IMR-90 (cell line): ENCODE results near the gene IFT20. TPM values are rescaled to one million over a fixed set of nuclear protein-coding genes. Genes with fewer than 3 reads are reported as not detected.

Experiments
- ATAC-seq: fragments of 200-7000 bp; cut with Tn5 transposase; 2 replicates; pipeline ENCODE4 v1.9.1; 2020; ENCODE audit warnings: low read depth, mild to moderate bottlenecking, moderate library complexity
- BruUV-seq: library from RNA; stranded (reverse); fragments of 400-500 nt; replicated peaks from 2 replicates; lab custom pipeline; 2021; lab: Mats Ljungman, UMichigan
- CTCF ChIA-PET: fragments of 300-600 bp; formaldehyde crosslinking; extraction: SDS; loops from one replicate; lab custom pipeline; 2021; ENCODE audit warnings: antibody characterized with exemption; lab: Yijun Ruan, JAX
- POLR2A ChIA-PET: fragments of 300-600 bp; sonication (Branson Sonifier 250); formaldehyde crosslinking; loops from one replicate; lab custom pipeline; 2022; ENCODE audit warnings: antibody characterized with exemption; ENCODE audit not compliant: unreplicated experiment; lab: Charles Lee
- DNase-seq: peaks from one replicate; pipeline ENCODE4 v3.0.0; 2013
- H2AFZ ChIP-seq: replicated peaks from 2 replicates; pipeline ENCODE3; 2013; ENCODE audit warnings: low read length, mild to moderate bottlenecking; ENCODE audit not compliant: poor library complexity
- H2AK5ac ChIP-seq: 2 replicates; pipeline ENCODE4 v1.6.1; 2013; ENCODE audit warnings: low read depth, low read length, inconsistent platforms
- H2AK9ac ChIP-seq: replicated peaks from 2 replicates; pipeline ENCODE3; 2013; ENCODE audit warnings: mild to moderate bottlenecking, low read depth, low read length, moderate library complexity; ENCODE audit not compliant: poor library complexity
- H2BK120ac ChIP-seq: 2 replicates; pipeline ENCODE4 v1.6.1; 2013; ENCODE audit warnings: low read depth, low read length, inconsistent platforms
- H2BK15ac ChIP-seq: 3 replicates; pipeline ENCODE4 v1.6.1; 2013; ENCODE audit warnings: low read depth, low read length, inconsistent platforms
- H2BK20ac ChIP-seq: 2 replicates; pipeline ENCODE4 v1.6.1; 2013; ENCODE audit warnings: low read depth, mild to moderate bottlenecking, inconsistent platforms, low read length, moderate library complexity
- H2BK5ac ChIP-seq: 2 replicates; pipeline ENCODE4 v1.6.1; 2013; ENCODE audit warnings: mild to moderate bottlenecking, low read depth, low read length, inconsistent platforms; ENCODE audit not compliant: poor library complexity, severe bottlenecking
- H3K14ac ChIP-seq: replicated peaks from 2 replicates; pipeline ENCODE4 v1.6.1; 2013; ENCODE audit warnings: low read depth, low read length, inconsistent platforms
- H3K18ac ChIP-seq: 2 replicates; pipeline ENCODE4 v1.6.1; 2013; ENCODE audit warnings: low read depth, low read length, control low read depth
- H3K23ac ChIP-seq: 2 replicates; pipeline ENCODE4 v1.6.1; 2013; ENCODE audit warnings: low read depth, low read length, inconsistent platforms
- H3K27ac ChIP-seq: 2 replicates; pipeline ENCODE4 v1.5.1; 2013; ENCODE audit warnings: mild to moderate bottlenecking, control low read depth, low read length; ENCODE audit not compliant: insufficient read depth
- H3K27me3 ChIP-seq: 2 replicates; pipeline ENCODE4 v1.6.1; 2013; ENCODE audit warnings: low read length; ENCODE audit not compliant: control insufficient read depth, insufficient read depth
- H3K36me3 ChIP-seq: 2 replicates; pipeline ENCODE4 v1.6.1; 2013; ENCODE audit warnings: low read length, mixed read lengths; ENCODE audit not compliant: control insufficient read depth, insufficient read depth
- H3K4ac ChIP-seq: 2 replicates; pipeline ENCODE4 v1.6.1; 2013; ENCODE audit warnings: low read depth, low read length, inconsistent platforms
- H3K4me1 ChIP-seq: 2 replicates; pipeline ENCODE4 v1.6.1; 2013; ENCODE audit warnings: low read length, mixed read lengths; ENCODE audit not compliant: control insufficient read depth, insufficient read depth
- H3K4me2 ChIP-seq: 2 replicates; pipeline ENCODE4 v1.6.1; 2013; ENCODE audit warnings: low read depth, mild to moderate bottlenecking, control low read depth, low read length, moderate library complexity
- H3K4me3 ChIP-seq: 2 replicates; pipeline ENCODE4 v1.5.1; 2013; ENCODE audit warnings: low read depth, mild to moderate bottlenecking, control low read depth, low read length, moderate library complexity; ENCODE audit not compliant: insufficient read depth
- H3K56ac ChIP-seq: 2 replicates; pipeline ENCODE4 v1.6.1; 2013; ENCODE audit warnings: low read length, inconsistent platforms; ENCODE audit not compliant: insufficient read depth; ENCODE audit errors: extremely low read depth
- H3K79me1 ChIP-seq, 2 experiments: 2 replicates each; pipeline ENCODE4 v1.6.1; 2013; ENCODE audit warnings: low read length in 2 of 2, inconsistent platforms in 1 of 2, low read depth in 1 of 2
- H3K9ac ChIP-seq: 2 replicates; pipeline ENCODE4 v1.6.1; 2013; ENCODE audit warnings: low read depth, low read length, control low read depth
- H3K9me1 ChIP-seq: 2 replicates; pipeline ENCODE4 v1.6.1; 2013; ENCODE audit warnings: low read length, inconsistent platforms; ENCODE audit not compliant: insufficient read depth
- H3K9me3 ChIP-seq: 2 replicates; pipeline ENCODE4 v1.6.1; 2013; ENCODE audit warnings: low read length; ENCODE audit not compliant: control insufficient read depth, insufficient read depth
- H4K20me1 ChIP-seq: 2 replicates; pipeline ENCODE4 v1.6.1; 2013; ENCODE audit warnings: low read length, inconsistent platforms; ENCODE audit not compliant: insufficient read depth
- H4K5ac ChIP-seq: 2 replicates; pipeline ENCODE4 v1.6.1; 2013; ENCODE audit warnings: mild to moderate bottlenecking, low read depth, low read length, control low read depth
- H4K8ac ChIP-seq, 2 experiments: 2 replicates each; pipeline ENCODE4 v1.6.1; 2013; ENCODE audit warnings: low read depth in 2 of 2, low read length in 2 of 2, control low read depth in 1 of 2, inconsistent platforms in 1 of 2
- H4K91ac ChIP-seq: 2 replicates; pipeline ENCODE4 v1.6.1; 2013; ENCODE audit warnings: low read depth, low read length, inconsistent platforms; ENCODE audit not compliant: insufficient read depth
- BHLHE40 ChIP-seq: fragments of 150-350 bp; IDR thresholded peaks from 2 replicates; pipeline ENCODE4 v1.6.1; 2016; ENCODE audit warnings: mild to moderate bottlenecking, low read depth, low read length
- CEBPB ChIP-seq: IDR thresholded peaks from 2 replicates; pipeline ENCODE4 v1.6.1; 2012; ENCODE audit warnings: low read depth, low read length, improper control_type of control experiment
- CHD1 ChIP-seq: IDR thresholded peaks from 2 replicates; pipeline ENCODE4 v1.6.1; 2012; ENCODE audit warnings: low read depth, low read length, improper control_type of control experiment
- FOS ChIP-seq: fragments of 150-350 bp; IDR thresholded peaks from 2 replicates; pipeline ENCODE4 v1.6.1; 2016; ENCODE audit warnings: low read depth, low read length
- MAFK ChIP-seq: IDR thresholded peaks from 2 replicates; pipeline ENCODE4 v1.6.1; 2012; ENCODE audit warnings: low read depth, low read length, improper control_type of control experiment
- MAZ ChIP-seq: IDR thresholded peaks from 2 replicates; pipeline ENCODE4 v1.6.1; 2012; ENCODE audit warnings: low read depth, mild to moderate bottlenecking, low read length, improper control_type of control experiment, moderate library complexity, borderline replicate concordance
- MXI1 ChIP-seq: IDR thresholded peaks from 2 replicates; pipeline ENCODE4 v1.6.1; 2012; ENCODE audit warnings: low read depth, mild to moderate bottlenecking, low read length, moderate library complexity, borderline replicate concordance
- NFE2L2 ChIP-seq: fragments of 150-350 bp; IDR thresholded peaks from 2 replicates; pipeline ENCODE4 v1.6.1; 2016; ENCODE audit warnings: low read depth, mild to moderate bottlenecking, low read length
- POLR2A ChIP-seq: IDR thresholded peaks from 2 replicates; pipeline ENCODE4 v1.6.1; 2012; ENCODE audit warnings: mild to moderate bottlenecking, low read depth, low read length
- RAD21 ChIP-seq: IDR thresholded peaks from 2 replicates; pipeline ENCODE4 v1.6.1; 2012; ENCODE audit warnings: low read length, improper control_type of control experiment
- RCOR1 ChIP-seq: IDR thresholded peaks from 2 replicates; pipeline ENCODE4 v1.6.1; 2012; ENCODE audit warnings: mild to moderate bottlenecking, low read length, improper control_type of control experiment; ENCODE audit not compliant: insufficient replicate concordance
- RFX5 ChIP-seq: IDR thresholded peaks from 2 replicates; pipeline ENCODE4 v1.8.0; 2012; ENCODE audit warnings: low read depth, mild to moderate bottlenecking, low read length, moderate library complexity
- SMC3 ChIP-seq: fragments of 150-350 bp; IDR thresholded peaks from 2 replicates; pipeline ENCODE4 v1.6.1; 2016; ENCODE audit warnings: low read depth, mild to moderate bottlenecking, antibody characterized with exemption, low read length, moderate library complexity
- WGBS, 2 experiments: methylation state at CpG; one replicate each; pipeline versions ENCODE4 v1.1.5 to v1.1.7; 2013; ENCODE audit warnings: missing lambda C conversion rate in 2 of 2; ENCODE audit not compliant: insufficient read length in 1 of 2; ENCODE audit errors: extremely low coverage in 2 of 2; 5-methylcytosine and 5-hydroxymethylcytosine counted together
- dilution Hi-C: fragments of 300-500 bp; cut with HindIII; formaldehyde crosslinking; loops from one replicate; pipeline ENCODE4 v1.14.3; 2018; ENCODE audit warnings: low sequenced_read_pairs; ENCODE audit not compliant: unreplicated experiment
- in situ Hi-C: fragments of 300-500 bp; cut with MboI; formaldehyde crosslinking; loops from 3 replicates; pipeline ENCODE4 v1.14.3; 2019; ENCODE audit warnings: low sequenced_read_pairs, inconsistent platforms, mixed read lengths
- intact Hi-C: fragments of 100-400 bp; cut with micrococcal nuclease; formaldehyde crosslinking; loops from 2 replicates; pipeline ENCODE4 v1.10.0; 2022
- polyA plus RNA-seq, 3 experiments: library from polyadenylated mRNA; depleted of rRNA; stranded (reverse); fragments of >200 nt; gene quantifications; 2 replicates each; pipeline ENCODE4 v1.2.3, GENCODE V29; 2012; ENCODE audit warnings: low replicate concordance in 1 of 3
- total RNA-seq: library from RNA; depleted of rRNA; stranded (reverse); fragments of >200 nt; gene quantifications from 2 replicates; pipeline ENCODE4 v1.2.3, GENCODE V29; 2012
- TF ChIP-seq, protein P1 (sequence below): conservative IDR thresholded peaks from 2 replicates; pipeline ENCODE4 v1.5.1; 2012; ENCODE audit warnings: mild to moderate bottlenecking, low read depth, low read length, improper control_type of control experiment
- TF ChIP-seq, protein P2 (sequence below): fragments of 150-350 bp; IDR thresholded peaks from 2 replicates; pipeline ENCODE4 v1.6.1; 2016; ENCODE audit warnings: low read depth, mild to moderate bottlenecking, low read length, moderate library complexity, borderline replicate concordance
- TF ChIP-seq, protein P3 (sequence below): fragments of 150-350 bp; IDR thresholded peaks from 2 replicates; pipeline ENCODE4 v1.6.1; 2017; ENCODE audit warnings: mild to moderate bottlenecking, antibody characterized with exemption, low read length, low read depth

Gene IFT20
- total and polyA plus RNA-seq, 2 of the 4 experiments (the other 2 are of a cell fraction): 25.5 to 46.3 TPM

GRCh38 chr17:28363186-28363585 lies 27.9 kb upstream of the IFT20 start:
- Histone ChIP-seq H3K9me3 (no peaks in the 10 kb centered on the region), H3K4me3 (no peak overlapping the region), H2BK20ac (no peak overlapping the region), H2BK15ac (no peak overlapping the region), H3K79me1 (peaks cover 5 to 9% of the 10 kb centered on the region in 2 experiments), H2AK9ac (no peak overlapping the region), H3K4me2 (no peak overlapping the region), H3K56ac (no peak overlapping the region), H4K91ac (no peak overlapping the region), H3K27me3 (no peaks in the 10 kb centered on the region), H3K23ac (no peak overlapping the region), H4K5ac (no peak overlapping the region), H2BK120ac (no peak overlapping the region), H3K4ac (no peak overlapping the region), H3K18ac (no peak overlapping the region), H3K36me3 (peaks cover 26% of the 10 kb centered on the region), H2AFZ (no peak overlapping the region), H3K27ac (no peak overlapping the region), H3K9ac (no peak overlapping the region), H2BK5ac (no peak overlapping the region), H4K8ac (no peak overlapping the region), H3K9me1 (no peaks in the 10 kb centered on the region; the same call in 1 of the 2 replicates), H2AK5ac (no peak overlapping the region), H3K14ac (no peak overlapping the region), H4K20me1 (no peaks in the 10 kb centered on the region; the same call in 1 of the 2 replicates), H3K4me1 (peaks cover 2% of the 10 kb centered on the region)
- DNase-seq (no peak), ATAC-seq (no peak)
- TF ChIP-seq BHLHE40: no peak
- no peak for TF ChIP-seq CHD1
- no peak for TF ChIP-seq POLR2A
- no peak for TF ChIP-seq NFE2L2
- TF ChIP-seq MAFK: no peak
- TF ChIP-seq, protein P1, sequence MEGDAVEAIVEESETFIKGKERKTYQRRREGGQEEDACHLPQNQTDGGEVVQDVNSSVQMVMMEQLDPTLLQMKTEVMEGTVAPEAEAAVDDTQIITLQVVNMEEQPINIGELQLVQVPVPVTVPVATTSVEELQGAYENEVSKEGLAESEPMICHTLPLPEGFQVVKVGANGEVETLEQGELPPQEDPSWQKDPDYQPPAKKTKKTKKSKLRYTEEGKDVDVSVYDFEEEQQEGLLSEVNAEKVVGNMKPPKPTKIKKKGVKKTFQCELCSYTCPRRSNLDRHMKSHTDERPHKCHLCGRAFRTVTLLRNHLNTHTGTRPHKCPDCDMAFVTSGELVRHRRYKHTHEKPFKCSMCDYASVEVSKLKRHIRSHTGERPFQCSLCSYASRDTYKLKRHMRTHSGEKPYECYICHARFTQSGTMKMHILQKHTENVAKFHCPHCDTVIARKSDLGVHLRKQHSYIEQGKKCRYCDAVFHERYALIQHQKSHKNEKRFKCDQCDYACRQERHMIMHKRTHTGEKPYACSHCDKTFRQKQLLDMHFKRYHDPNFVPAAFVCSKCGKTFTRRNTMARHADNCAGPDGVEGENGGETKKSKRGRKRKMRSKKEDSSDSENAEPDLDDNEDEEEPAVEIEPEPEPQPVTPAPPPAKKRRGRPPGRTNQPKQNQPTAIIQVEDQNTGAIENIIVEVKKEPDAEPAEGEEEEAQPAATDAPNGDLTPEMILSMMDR: no peak
- no peak for TF ChIP-seq SMC3
- no peak for TF ChIP-seq RFX5
- TF ChIP-seq CEBPB: no peak
- TF ChIP-seq, protein P2, sequence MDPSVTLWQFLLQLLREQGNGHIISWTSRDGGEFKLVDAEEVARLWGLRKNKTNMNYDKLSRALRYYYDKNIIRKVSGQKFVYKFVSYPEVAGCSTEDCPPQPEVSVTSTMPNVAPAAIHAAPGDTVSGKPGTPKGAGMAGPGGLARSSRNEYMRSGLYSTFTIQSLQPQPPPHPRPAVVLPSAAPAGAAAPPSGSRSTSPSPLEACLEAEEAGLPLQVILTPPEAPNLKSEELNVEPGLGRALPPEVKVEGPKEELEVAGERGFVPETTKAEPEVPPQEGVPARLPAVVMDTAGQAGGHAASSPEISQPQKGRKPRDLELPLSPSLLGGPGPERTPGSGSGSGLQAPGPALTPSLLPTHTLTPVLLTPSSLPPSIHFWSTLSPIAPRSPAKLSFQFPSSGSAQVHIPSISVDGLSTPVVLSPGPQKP: no peak
- TF ChIP-seq RAD21: no peak
- TF ChIP-seq FOS: no peak
- no peak for TF ChIP-seq RCOR1
- no peak for TF ChIP-seq MAZ
- TF ChIP-seq MXI1: no peak
- TF ChIP-seq, protein P3, sequence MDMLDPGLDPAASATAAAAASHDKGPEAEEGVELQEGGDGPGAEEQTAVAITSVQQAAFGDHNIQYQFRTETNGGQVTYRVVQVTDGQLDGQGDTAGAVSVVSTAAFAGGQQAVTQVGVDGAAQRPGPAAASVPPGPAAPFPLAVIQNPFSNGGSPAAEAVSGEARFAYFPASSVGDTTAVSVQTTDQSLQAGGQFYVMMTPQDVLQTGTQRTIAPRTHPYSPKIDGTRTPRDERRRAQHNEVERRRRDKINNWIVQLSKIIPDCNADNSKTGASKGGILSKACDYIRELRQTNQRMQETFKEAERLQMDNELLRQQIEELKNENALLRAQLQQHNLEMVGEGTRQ: no peak
- intact Hi-C loops: no loop called here
- BruUV-seq: no TSS peak
- WGBS, 2 experiments: no CpG with 5 or more reads among the region's 5 CpGs
- ChIA-PET CTCF (no interaction called here), POLR2A (no interaction called here)
- dilution Hi-C loops: no loop called here
- in situ Hi-C loops: no loop called here
